OCI-LY7 (cell line): Measurements from ENCODE around the gene AFF3. TPM values are rescaled to one million over a fixed set of nuclear protein-coding genes. Genes with fewer than 3 reads are reported as not detected.

Experiments
- BruUV-seq: library from RNA; stranded (reverse); fragments of 400-500 nt; replicated peaks from 2 replicates; lab custom pipeline; 2021; lab: Mats Ljungman, UMichigan
- CTCF ChIA-PET: fragments of 300-600 bp; sonication (Branson Sonifier 250); formaldehyde crosslinking; loops from one replicate; lab custom pipeline; 2022; ENCODE audit warnings: antibody characterized with exemption; ENCODE audit not compliant: unreplicated experiment; lab: Charles Lee
- POLR2A ChIA-PET: fragments of 300-600 bp; sonication (Branson Sonifier 250); formaldehyde crosslinking; loops from one replicate; lab custom pipeline; 2022; ENCODE audit warnings: antibody characterized with exemption; lab: Charles Lee
- DNase-seq: peaks from one replicate; pipeline ENCODE4 v3.0.0-alpha.2; 2015; ENCODE audit warnings: low spot score
- H2AFZ ChIP-seq: fragments of 200-600 bp; sonication (generic), shearing (Covaris generic); 2 replicates; pipeline ENCODE4 v1.6.1; 2014; ENCODE audit warnings: mild to moderate bottlenecking, antibody characterized with exemption, low read length, moderate library complexity
- H3K27ac ChIP-seq: fragments of 200-600 bp; sonication (generic); 2 replicates; pipeline ENCODE4 v1.5.1; 2014; ENCODE audit warnings: mixed run types, low read depth, mild to moderate bottlenecking, moderate library complexity, low read length, inconsistent platforms; ENCODE audit not compliant: poor library complexity, severe bottlenecking
- H3K36me3 ChIP-seq: fragments of 200-600 bp; sonication (generic); 2 replicates; pipeline ENCODE4 v1.6.1; 2014; ENCODE audit warnings: mild to moderate bottlenecking, antibody characterized with exemption, low read length, moderate library complexity, mixed read lengths; ENCODE audit not compliant: insufficient read depth
- H3K4me1 ChIP-seq: fragments of 200-600 bp; sonication (generic); 2 replicates; pipeline ENCODE4 v1.5.1; 2014; ENCODE audit warnings: mild to moderate bottlenecking, low read length; ENCODE audit not compliant: insufficient read depth, poor library complexity, severe bottlenecking
- H3K4me2 ChIP-seq: fragments of 200-600 bp; sonication (generic); 2 replicates; pipeline ENCODE4 v1.6.1; 2014; ENCODE audit warnings: mild to moderate bottlenecking, low read length
- H3K4me3 ChIP-seq: fragments of 200-600 bp; sonication (generic); 2 replicates; pipeline ENCODE4 v1.5.1; 2014; ENCODE audit warnings: mild to moderate bottlenecking, low read depth, low read length; ENCODE audit not compliant: poor library complexity, severe bottlenecking
- H3K79me2 ChIP-seq: fragments of 200-600 bp; sonication (generic); 2 replicates; pipeline ENCODE4 v1.6.1; 2016; ENCODE audit warnings: low read depth, mild to moderate bottlenecking, low read length, moderate library complexity, mixed read lengths; ENCODE audit not compliant: insufficient read depth
- H3K9me2 ChIP-seq: fragments of 200-600 bp; sonication (generic); 2 replicates; pipeline ENCODE4 v1.6.1; 2016; ENCODE audit warnings: mild to moderate bottlenecking, low read length, mixed read lengths; ENCODE audit not compliant: insufficient read depth
- H3K9me3 ChIP-seq: fragments of 200-600 bp; sonication (generic); 2 replicates; pipeline ENCODE4 v1.6.1; 2014; ENCODE audit warnings: mild to moderate bottlenecking, mixed run types, low read length, mixed read lengths
- H4K20me1 ChIP-seq: fragments of 200-600 bp; sonication (generic); 2 replicates; pipeline ENCODE4 v1.6.1; 2014; ENCODE audit warnings: mild to moderate bottlenecking, antibody characterized with exemption, low read length, moderate library complexity, mixed read lengths; ENCODE audit not compliant: insufficient read depth
- CTCF ChIP-seq: fragments of 200-600 bp; sonication (generic); conservative IDR thresholded peaks from 2 replicates; pipeline ENCODE4 v1.5.1; 2014; ENCODE audit warnings: mild to moderate bottlenecking, antibody characterized with exemption, low read length, moderate library complexity, mixed read lengths
- EZH2phosphoT487 ChIP-seq: fragments of 200-600 bp; sonication (generic); IDR thresholded peaks from 2 replicates; pipeline ENCODE4 v1.6.1; 2018; ENCODE audit warnings: low read depth, borderline replicate concordance, mild to moderate bottlenecking, mixed run types, antibody characterized with exemption, low read length, moderate library complexity, mixed read lengths
- intact Hi-C: fragments of 100-400 bp; cut with micrococcal nuclease; formaldehyde crosslinking; loops from one replicate; pipeline ENCODE4 v1.10.0; 2022; ENCODE audit not compliant: unreplicated experiment
- total RNA-seq, 2 experiments: library from RNA; depleted of rRNA in 1 of 2; stranded (reverse); fragments of >200 nt in 1 of 2; shearing (Covaris generic) in 1 of 2; gene quantifications; 2 replicates each; pipeline ENCODE4 v1.2.3, GENCODE V29; 2014 to 2022

The AFF3 gene
- total RNA-seq, 2 experiments from 2014 or later = 131 to 133 TPM

- POLR2A ChIA-PET = interaction anchor here (0.6 kb wide), 3 partner anchors 11 to 372 kb away, joined by 4 to 5 read pairs (median 4); no protein-coding TSS in a partner anchor
Observed at GRCh38 chr2:99974682-99975375, 167.6 kb downstream of the AFF3 start.

GRCh38 chr2:99974275-99974674, 168.1 kb downstream of the AFF3 start:
- H3K4me3 ChIP-seq = no peak overlapping the region
- CTCF ChIA-PET = no interaction called here
- H3K27ac ChIP-seq = no peak overlapping the region
- TF ChIP-seq CTCF (no peak), EZH2phosphoT487 (no peak)
- H3K36me3 ChIP-seq = peaks cover 70% of the 10 kb centered on the region
- no peaks in the 10 kb centered on the region for H3K9me3 ChIP-seq
- no peaks in the 10 kb centered on the region for H3K4me1 ChIP-seq
- no peaks in the 10 kb centered on the region for H3K79me2 ChIP-seq
- H2AFZ ChIP-seq = no peak overlapping the region
- no peak overlapping the region for H3K4me2 ChIP-seq
- POLR2A ChIA-PET = interaction anchor here (0.5 kb wide), 1 partner anchor 399 kb away, joined by 3 read pairs; no protein-coding TSS in a partner anchor
- BruUV-seq = no TSS peak
- intact Hi-C loops = no loop called here
- no peaks in the 10 kb centered on the region for H3K9me2 ChIP-seq
- no peaks in the 10 kb centered on the region for H4K20me1 ChIP-seq
- no peak for DNase-seq

More at GRCh38 chr2:99974682-99975375, 167.6 kb downstream of the AFF3 start:
- CTCF ChIA-PET = no interaction called here
- no peak overlapping the region for H2AFZ ChIP-seq
- no peaks in the 10 kb centered on the region for H3K9me3 ChIP-seq
- intact Hi-C loops = no loop called here
- no peak overlapping the region for H3K4me3 ChIP-seq
- no TSS peak for BruUV-seq
- H3K9me2 ChIP-seq = no peaks in the 10 kb centered on the region
- no peaks in the 10 kb centered on the region for H4K20me1 ChIP-seq
- H3K4me1 ChIP-seq = no peaks in the 10 kb centered on the region
- H3K79me2 ChIP-seq = no peaks in the 10 kb centered on the region
- H3K36me3 ChIP-seq = peaks cover 72% of the 10 kb centered on the region
- no peak overlapping the region for H3K4me2 ChIP-seq
- no peak overlapping the region for H3K27ac ChIP-seq
- TF ChIP-seq EZH2phosphoT487 (no peak), CTCF (no peak)
- no peak for DNase-seq

DNA sequence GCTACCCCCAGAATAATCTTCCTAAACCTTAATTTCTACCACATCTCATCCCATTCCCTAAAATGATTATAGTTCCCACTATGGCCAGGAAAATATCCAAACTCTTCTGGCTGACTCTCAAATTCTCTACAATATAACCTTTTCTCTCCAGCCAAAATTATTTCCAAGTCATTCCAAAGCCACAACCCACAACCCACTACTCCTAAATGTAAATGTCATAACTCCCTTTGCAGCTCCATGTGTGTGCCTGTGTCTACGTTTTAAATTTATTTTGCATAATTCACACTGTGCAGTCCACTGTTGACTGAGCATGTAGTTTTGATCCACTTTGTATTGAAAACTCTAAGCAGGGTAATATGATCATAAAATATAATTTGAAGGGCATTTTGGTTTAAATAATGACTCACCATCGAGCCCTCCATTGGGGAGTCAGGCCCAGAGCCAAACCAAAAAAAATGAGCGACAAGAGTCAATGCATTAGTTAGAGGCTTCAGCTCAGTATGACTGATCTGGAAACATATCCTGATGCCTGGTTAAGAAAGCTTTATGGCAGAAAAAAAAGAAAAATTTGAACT, 171.0 kb downstream of the AFF3 start:
- Histone ChIP-seq H2AFZ (no peak overlapping the region), H3K4me1 (no peaks in the 10 kb centered on the region), H3K4me2 (no peak overlapping the region), H3K79me2 (no peaks in the 10 kb centered on the region), H3K9me3 (no peaks in the 10 kb centered on the region), H3K27ac (no peak overlapping the region), H3K36me3 (peaks cover 49% of the 10 kb centered on the region), H3K4me3 (no peak overlapping the region), H3K9me2 (no peaks in the 10 kb centered on the region), H4K20me1 (no peaks in the 10 kb centered on the region)
- intact Hi-C loops = no loop called here
- no peak for TF ChIP-seq CTCF
- TF ChIP-seq EZH2phosphoT487 = no peak
- no peak for DNase-seq
- no TSS peak for BruUV-seq
- ChIA-PET POLR2A (no interaction called here), CTCF (no interaction called here)
